ENCODE data around the gene POLD2.
A peak's percentile ranks its signal among the peaks of the same experiment; 100 is the strongest.
"Not testable (repeated sequence)": the region's sequence is repeated elsewhere in the genome, so short reads cannot be mapped to it uniquely, and the experiment has no call there.

The POLD2 gene

DNA sequence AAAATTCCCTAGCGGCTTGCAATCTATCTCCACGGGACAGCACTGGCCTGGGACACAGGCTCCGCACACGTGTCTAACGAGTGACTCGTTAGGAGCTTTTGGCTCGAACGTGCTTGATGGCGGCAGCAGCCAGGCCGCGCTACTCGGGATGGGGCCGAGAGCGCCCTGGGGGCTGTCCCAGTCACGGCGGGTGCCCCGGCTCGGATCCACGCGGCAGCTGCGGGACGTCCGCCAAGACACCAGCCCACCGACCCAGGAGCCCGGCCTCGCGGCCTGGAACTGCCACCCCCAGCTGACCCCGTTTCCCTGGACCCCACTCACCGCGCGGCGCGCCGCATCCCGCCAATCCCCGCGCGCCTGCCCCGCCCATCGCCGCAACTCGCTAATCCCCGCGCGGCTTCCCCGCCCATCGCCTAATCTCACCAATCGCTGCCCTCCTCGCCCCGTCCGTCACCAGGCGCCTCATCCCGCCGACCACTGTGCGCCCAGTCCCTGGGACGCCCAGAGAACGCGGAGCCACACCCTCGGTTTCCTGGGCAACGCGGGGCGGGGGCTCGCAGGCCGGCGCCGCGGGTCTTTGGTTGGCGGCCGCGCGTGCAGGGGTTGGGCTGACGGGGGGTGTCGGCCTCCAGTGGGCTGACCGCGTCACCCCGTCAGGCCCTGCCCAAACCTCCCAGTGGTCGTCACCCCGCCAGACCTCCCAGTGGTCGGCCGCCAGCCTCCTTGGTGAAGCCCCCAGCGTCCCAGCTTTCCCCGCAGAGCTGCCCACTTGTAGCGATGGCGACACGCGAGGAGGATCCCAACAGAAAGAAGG, at the start of gene POLD2:
Gene POLD2 (minus strand): TSS at position 359 of the 814 bp plus-strand sequence. CDS start 1,495 bp downstream, outside the sequence.
- Histone ChIP-seq H3F3A (ENCODE audit: control insufficient read depth, insufficient read depth) (peaks cover 18% of the 10 kb centered on the region), H3K27ac (ENCODE audit: low read depth, low read length) (peak within 1 kb of the TSS; percentile 44), H3K4me1 (ENCODE audit: control insufficient read depth, low read length) (peaks cover 64% of the 10 kb centered on the region), H3K79me2 (ENCODE audit: control insufficient read depth, low read length) (peaks cover 51% of the 10 kb centered on the region), H3K9me2 (replicated peaks; ENCODE audit: control insufficient read depth, low read length) (no peaks in the 10 kb centered on the region), H3K4me3 (ENCODE audit: low read length) (peak within 1 kb of the TSS; percentile 78), H3K9me3 (ENCODE audit: control insufficient read depth, insufficient read depth, low read length) (no peaks in the 10 kb centered on the region), H3K4me2 (ENCODE audit: low read length) (peak within 1 kb of the TSS; percentile 84), H3K27me3 (ENCODE audit: control insufficient read depth, low read length) (no peaks in the 10 kb centered on the region), H4K20me1 (ENCODE audit: control insufficient read depth, insufficient read depth, low read depth, low read length) (no peaks in the 10 kb centered on the region), H3K36me3 (ENCODE audit: control insufficient read depth, low read length) (peaks cover 41% of the 10 kb centered on the region)
- TF ChIP-seq, protein P1, sequence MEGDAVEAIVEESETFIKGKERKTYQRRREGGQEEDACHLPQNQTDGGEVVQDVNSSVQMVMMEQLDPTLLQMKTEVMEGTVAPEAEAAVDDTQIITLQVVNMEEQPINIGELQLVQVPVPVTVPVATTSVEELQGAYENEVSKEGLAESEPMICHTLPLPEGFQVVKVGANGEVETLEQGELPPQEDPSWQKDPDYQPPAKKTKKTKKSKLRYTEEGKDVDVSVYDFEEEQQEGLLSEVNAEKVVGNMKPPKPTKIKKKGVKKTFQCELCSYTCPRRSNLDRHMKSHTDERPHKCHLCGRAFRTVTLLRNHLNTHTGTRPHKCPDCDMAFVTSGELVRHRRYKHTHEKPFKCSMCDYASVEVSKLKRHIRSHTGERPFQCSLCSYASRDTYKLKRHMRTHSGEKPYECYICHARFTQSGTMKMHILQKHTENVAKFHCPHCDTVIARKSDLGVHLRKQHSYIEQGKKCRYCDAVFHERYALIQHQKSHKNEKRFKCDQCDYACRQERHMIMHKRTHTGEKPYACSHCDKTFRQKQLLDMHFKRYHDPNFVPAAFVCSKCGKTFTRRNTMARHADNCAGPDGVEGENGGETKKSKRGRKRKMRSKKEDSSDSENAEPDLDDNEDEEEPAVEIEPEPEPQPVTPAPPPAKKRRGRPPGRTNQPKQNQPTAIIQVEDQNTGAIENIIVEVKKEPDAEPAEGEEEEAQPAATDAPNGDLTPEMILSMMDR (IDR thresholded peaks at IDR 0.05; ENCODE audit: low read depth, low read length, poor library complexity, severe bottlenecking): no peak
- TF ChIP-seq EZH2phosphoT487 (IDR thresholded peaks at IDR 0.05; ENCODE audit: borderline replicate concordance, low read length): no peak

DNA sequence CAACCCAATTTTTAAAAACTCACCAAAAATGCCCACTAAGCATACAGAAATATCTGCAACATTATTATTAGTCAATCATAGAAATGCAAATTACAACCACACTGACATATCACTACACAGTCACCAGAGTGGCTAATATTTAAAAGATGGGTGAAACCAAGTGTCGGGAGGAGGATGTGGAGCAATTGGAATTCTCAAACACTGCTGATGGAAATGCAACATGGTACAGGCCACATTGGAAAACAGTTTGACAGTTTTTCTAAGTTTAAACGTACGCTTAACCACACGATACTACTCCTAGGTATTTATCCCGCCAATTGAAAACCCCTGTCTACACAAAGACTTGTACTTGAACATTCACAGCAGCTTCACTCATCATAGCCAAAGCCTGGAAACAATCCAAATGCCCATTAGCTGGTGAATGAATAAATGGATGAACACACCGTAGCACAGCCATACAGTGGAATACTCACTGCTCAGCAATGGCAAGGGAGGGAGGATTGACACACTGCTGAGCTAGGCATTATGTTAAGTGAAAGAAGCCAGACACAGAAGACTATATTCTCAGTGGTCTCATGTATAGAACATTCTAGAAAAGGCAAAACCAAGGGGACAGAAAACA, 49.6 kb upstream of the POLD2 start:
- no peak for TF ChIP-seq EZH2phosphoT487 (IDR thresholded peaks at IDR 0.05; ENCODE audit: borderline replicate concordance, low read length)
- TF ChIP-seq, protein P1 (IDR thresholded peaks at IDR 0.05; ENCODE audit: low read depth, low read length, poor library complexity, severe bottlenecking): no peak
- no peak overlapping the region for H3K27ac ChIP-seq (ENCODE audit: low read depth, low read length)
- H3K36me3 ChIP-seq (ENCODE audit: control insufficient read depth, low read length): no peaks in the 10 kb centered on the region
- no peak overlapping the region for H3K4me2 ChIP-seq (ENCODE audit: low read length)
- no peaks in the 10 kb centered on the region for H4K20me1 ChIP-seq (ENCODE audit: control insufficient read depth, insufficient read depth, low read depth, low read length)
- peaks cover 3% of the 10 kb centered on the region for H3K4me1 ChIP-seq (ENCODE audit: control insufficient read depth, low read length)
- H3K9me2 ChIP-seq (replicated peaks; ENCODE audit: control insufficient read depth, low read length): no peaks in the 10 kb centered on the region
- no peak overlapping the region for H3K4me3 ChIP-seq (ENCODE audit: low read length)
- no peaks in the 10 kb centered on the region for H3F3A ChIP-seq (ENCODE audit: control insufficient read depth, insufficient read depth)
- no peaks in the 10 kb centered on the region for H3K79me2 ChIP-seq (ENCODE audit: control insufficient read depth, low read length)
- H3K9me3 ChIP-seq (ENCODE audit: control insufficient read depth, insufficient read depth, low read length): no peaks in the 10 kb centered on the region
- H3K27me3 ChIP-seq (ENCODE audit: control insufficient read depth, low read length): peaks cover 45% of the 10 kb centered on the region

DNA sequence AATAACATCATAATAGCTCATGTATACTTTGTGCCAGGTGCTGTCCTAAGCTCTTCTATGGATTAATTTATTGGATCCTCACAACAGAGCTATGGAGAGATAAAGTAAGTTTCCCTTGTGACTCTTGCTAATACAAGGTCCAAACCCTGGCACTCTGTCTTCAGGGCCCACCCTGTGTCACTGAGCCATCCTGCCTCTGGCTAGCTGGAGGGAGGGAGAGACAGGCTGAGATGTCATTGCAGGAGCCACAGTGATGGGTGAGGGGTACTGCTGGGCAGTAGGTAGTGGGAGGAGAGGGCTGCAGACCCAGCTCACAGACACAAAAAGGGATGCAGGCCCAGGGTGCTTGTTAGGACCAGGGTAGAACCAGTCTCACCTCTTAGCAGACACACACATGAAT, 49.0 kb upstream of the POLD2 start:
- Histone ChIP-seq H3K79me2 (ENCODE audit: control insufficient read depth, low read length) (no peaks in the 10 kb centered on the region), H3K4me3 (ENCODE audit: low read length) (no peak overlapping the region), H3K27ac (ENCODE audit: low read depth, low read length) (no peak overlapping the region), H3F3A (ENCODE audit: control insufficient read depth, insufficient read depth) (no peaks in the 10 kb centered on the region), H4K20me1 (ENCODE audit: control insufficient read depth, insufficient read depth, low read depth, low read length) (no peaks in the 10 kb centered on the region), H3K4me2 (ENCODE audit: low read length) (no peak overlapping the region), H3K36me3 (ENCODE audit: control insufficient read depth, low read length) (no peaks in the 10 kb centered on the region), H3K4me1 (ENCODE audit: control insufficient read depth, low read length) (peaks cover 7% of the 10 kb centered on the region), H3K27me3 (ENCODE audit: control insufficient read depth, low read length) (peaks cover 43% of the 10 kb centered on the region), H3K9me3 (ENCODE audit: control insufficient read depth, insufficient read depth, low read length) (no peaks in the 10 kb centered on the region), H3K9me2 (replicated peaks; ENCODE audit: control insufficient read depth, low read length) (no peaks in the 10 kb centered on the region)
- no peak for TF ChIP-seq EZH2phosphoT487 (IDR thresholded peaks at IDR 0.05; ENCODE audit: borderline replicate concordance, low read length)
- TF ChIP-seq, protein P1 (IDR thresholded peaks at IDR 0.05; ENCODE audit: low read depth, low read length, poor library complexity, severe bottlenecking): no peak

DNA sequence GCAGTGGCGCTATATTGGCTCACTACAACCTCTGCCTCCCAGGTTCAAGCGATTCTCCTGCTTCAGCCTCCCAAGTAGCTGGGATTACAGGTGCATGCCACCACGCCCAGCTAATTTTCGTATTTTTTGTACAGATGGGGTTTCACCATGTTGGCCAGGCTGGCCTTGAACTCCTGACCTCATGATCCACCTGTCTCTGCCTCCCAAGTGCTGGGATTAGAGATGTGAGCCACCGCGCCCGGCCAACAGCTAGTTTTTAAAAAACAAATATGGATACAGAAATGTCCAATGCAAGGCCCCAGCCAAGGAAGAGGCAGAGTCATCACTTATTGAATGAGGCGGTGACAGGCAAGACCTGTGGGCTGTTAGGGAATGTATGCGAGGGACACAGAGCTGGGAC, 48.6 kb upstream of the POLD2 start:
- not testable (repeated sequence) for H3K4me1 ChIP-seq (ENCODE audit: control insufficient read depth, low read length); H3K9me2 ChIP-seq (replicated peaks; ENCODE audit: control insufficient read depth, low read length); H4K20me1 ChIP-seq (ENCODE audit: control insufficient read depth, insufficient read depth, low read depth, low read length); H3K9me3 ChIP-seq (ENCODE audit: control insufficient read depth, insufficient read depth, low read length); H3K4me3 ChIP-seq (ENCODE audit: low read length); H3K79me2 ChIP-seq (ENCODE audit: control insufficient read depth, low read length); H3K27ac ChIP-seq (ENCODE audit: low read depth, low read length); H3K4me2 ChIP-seq (ENCODE audit: low read length); H3K36me3 ChIP-seq (ENCODE audit: control insufficient read depth, low read length); H3F3A ChIP-seq (ENCODE audit: control insufficient read depth, insufficient read depth)
- peaks cover 39% of the 10 kb centered on the region for H3K27me3 ChIP-seq (ENCODE audit: control insufficient read depth, low read length)

Data from DOHH2 (cell line).